Measurements from ENCODE around the gene MPPED2.
"Not testable (repeated sequence)": the region's sequence is repeated elsewhere in the genome, so short reads cannot be mapped to it uniquely, and the experiment has no call there.

Gene MPPED2

DNA sequence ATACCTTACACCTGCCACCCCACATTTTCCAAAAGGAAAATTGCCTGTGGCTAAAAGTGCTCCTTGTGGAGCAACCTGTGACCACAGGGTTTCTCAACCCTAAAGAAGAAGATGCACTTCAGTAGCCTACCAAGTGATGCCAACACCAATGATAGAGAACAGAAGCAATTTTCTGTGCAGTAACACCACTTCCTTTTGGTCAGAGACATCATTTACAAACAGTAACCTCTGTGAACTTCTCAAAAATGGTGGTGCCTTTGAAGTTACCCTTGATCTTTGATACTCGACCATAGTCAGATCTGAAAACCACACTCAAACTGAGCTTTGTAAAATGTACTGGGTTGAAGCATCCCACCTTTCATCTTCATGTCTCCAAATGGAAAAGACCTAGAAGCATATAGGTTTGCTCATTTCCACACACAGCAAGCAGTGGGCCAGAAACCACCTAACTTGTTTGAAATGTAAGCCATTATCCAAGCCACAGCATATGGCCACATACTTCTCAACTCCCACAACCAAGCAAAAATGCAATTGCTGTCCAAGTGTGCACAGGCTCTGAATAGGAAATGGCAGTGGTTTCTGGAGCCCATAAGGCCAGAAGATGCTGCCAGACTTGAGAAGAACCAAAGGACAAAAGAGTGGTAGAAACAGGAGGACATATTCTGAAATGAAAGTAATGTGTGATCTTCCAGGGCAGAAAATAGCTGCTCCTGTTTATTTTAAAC lies 24.3 kb downstream of the MPPED2 start:
- TF ChIP-seq ZFX (IDR thresholded peaks at IDR 0.05): no peak
- TF ChIP-seq, protein P1, sequence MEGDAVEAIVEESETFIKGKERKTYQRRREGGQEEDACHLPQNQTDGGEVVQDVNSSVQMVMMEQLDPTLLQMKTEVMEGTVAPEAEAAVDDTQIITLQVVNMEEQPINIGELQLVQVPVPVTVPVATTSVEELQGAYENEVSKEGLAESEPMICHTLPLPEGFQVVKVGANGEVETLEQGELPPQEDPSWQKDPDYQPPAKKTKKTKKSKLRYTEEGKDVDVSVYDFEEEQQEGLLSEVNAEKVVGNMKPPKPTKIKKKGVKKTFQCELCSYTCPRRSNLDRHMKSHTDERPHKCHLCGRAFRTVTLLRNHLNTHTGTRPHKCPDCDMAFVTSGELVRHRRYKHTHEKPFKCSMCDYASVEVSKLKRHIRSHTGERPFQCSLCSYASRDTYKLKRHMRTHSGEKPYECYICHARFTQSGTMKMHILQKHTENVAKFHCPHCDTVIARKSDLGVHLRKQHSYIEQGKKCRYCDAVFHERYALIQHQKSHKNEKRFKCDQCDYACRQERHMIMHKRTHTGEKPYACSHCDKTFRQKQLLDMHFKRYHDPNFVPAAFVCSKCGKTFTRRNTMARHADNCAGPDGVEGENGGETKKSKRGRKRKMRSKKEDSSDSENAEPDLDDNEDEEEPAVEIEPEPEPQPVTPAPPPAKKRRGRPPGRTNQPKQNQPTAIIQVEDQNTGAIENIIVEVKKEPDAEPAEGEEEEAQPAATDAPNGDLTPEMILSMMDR (conservative IDR thresholded peaks at IDR 0.05): no peak
- no peak overlapping the region for H3K27ac ChIP-seq

DNA sequence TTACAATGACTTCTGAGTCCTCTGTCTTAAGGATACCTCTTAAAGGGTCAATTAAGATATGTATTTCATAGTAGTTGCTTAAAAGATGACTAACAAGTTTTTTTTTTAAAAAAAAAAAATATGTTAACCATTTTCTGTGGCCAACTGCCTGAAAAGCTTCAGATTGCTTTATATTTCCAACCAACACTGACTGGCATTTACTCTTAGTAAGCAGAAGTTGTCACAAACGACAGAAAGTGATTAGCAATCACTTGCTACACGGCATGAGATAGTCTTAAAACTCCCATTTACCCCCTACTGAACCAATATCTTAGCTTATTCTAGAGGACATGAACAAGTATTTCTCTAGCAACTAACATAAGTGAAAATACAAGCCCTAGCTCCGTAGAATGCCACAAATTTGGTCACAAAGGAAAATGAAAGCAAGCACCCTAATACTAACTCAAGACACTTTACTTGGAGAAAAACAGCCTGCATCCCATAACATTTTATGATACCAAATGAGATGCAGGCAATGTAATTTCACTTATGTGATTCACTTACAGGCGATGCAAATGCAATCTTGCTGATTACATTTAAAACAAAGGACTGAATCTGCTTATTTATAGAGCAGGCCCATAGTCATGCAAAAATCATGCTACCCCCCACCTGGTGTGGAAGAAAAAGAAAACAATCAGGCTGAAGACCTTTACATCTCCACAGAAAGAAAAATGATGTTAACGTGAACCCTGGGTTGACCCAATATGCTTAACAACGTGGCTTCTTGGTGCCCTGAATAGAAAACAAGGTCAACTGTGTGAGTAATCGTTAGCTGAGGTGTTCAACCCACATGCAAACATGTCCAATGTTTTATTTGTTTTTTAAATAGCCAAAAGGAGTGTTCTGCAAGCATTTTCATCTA lies 25.7 kb downstream of the MPPED2 start:
- no peak overlapping the region for H3K27ac ChIP-seq
- no peak for TF ChIP-seq ZFX (IDR thresholded peaks at IDR 0.05)
- TF ChIP-seq, protein P1 (conservative IDR thresholded peaks at IDR 0.05): no peak

DNA sequence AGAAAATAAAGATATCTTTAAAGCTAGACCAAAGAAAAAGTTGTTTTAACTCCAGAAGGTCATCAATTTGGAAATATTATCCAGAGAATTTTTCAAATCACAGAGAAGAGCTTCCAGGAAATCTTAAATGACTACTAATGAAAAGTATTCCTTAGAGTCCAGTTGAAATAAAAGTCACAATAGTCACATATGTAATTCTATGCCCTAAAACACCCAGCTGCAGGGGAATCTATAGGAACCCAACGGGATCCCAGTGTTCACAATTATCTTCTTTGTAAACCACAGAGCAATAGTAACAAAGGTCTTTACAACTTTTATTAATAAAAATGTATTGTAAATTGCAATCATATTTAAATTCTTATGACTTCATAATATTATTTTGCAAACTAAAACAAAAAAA lies 27.1 kb downstream of the MPPED2 start:
- TF ChIP-seq, protein P1 (conservative IDR thresholded peaks at IDR 0.05): no peak
- no peak for TF ChIP-seq ZFX (IDR thresholded peaks at IDR 0.05)
- H3K27ac ChIP-seq: no peak overlapping the region

DNA sequence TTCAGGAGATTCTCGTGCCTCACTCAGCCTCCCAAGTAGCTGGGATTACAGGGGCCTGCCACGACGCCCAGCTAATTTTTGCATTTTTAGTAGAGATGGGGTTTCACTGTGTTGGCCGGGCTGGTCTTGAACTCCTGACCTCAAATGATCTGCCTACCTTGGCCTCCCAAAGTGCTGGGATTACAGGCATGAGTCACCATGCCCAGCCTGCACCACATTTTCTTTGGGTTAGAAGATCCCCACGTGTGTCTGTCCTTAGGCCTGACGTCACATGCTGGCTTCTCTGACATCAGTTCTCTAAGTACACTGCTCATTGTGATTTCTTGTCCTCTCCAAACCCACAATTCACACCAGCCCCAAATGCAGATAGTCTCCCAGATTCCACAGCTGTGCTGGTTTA lies 31.6 kb downstream of the MPPED2 start:
- not testable (repeated sequence) for H3K27ac ChIP-seq

DNA sequence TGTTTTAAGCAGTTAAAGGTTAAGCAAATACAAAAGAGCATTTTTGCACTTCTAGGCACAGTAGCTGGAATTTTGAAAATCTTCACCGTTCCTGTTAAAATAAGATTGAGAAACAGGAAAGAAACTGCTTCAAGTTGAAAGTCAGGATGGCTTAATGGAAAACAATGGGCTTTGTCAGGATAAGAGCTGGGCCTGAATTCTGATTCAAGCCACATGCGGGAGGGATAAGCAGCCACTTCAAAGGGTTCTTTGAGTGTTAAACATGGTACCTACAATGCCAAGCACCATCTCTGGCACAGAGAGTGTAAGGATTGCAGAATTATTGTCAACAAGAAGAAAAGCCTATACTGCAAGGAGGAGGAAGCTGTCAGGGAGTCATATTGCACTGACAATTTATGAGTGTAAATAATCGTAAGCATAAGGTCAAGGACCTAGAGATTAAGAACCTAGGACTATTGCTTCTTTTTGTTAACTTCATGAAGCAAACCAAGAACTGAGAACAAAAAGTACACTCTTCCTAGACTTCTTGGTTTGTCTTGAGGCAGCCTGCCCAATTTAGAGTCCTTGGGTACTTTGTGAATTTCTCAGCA lies 32.5 kb downstream of the MPPED2 start:
- TF ChIP-seq ZFX (IDR thresholded peaks at IDR 0.05): no peak
- TF ChIP-seq, protein P1 (conservative IDR thresholded peaks at IDR 0.05): no peak
- H3K27ac ChIP-seq: no peak overlapping the region

DNA sequence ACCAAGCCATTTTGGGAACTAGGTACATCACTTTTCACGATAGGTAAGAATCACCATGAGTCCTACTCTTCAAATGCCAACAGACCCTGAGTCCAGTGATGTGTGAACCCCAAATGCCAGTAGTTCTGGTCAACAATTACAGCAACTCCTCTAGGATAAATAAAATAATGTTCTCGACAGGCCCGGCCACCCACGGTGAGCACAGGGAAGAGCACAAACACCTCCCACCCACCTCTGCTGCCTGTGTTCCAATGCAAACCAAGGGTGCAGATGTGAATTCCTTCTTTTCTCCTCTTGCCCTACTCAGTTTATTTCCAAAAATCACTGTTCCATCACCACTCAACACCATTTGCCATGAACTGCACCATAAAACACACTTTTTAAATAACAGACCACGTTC lies 33.3 kb downstream of the MPPED2 start:
- no peak overlapping the region for H3K27ac ChIP-seq
- TF ChIP-seq, protein P1 (conservative IDR thresholded peaks at IDR 0.05): no peak
- TF ChIP-seq ZFX (IDR thresholded peaks at IDR 0.05): no peak

DNA sequence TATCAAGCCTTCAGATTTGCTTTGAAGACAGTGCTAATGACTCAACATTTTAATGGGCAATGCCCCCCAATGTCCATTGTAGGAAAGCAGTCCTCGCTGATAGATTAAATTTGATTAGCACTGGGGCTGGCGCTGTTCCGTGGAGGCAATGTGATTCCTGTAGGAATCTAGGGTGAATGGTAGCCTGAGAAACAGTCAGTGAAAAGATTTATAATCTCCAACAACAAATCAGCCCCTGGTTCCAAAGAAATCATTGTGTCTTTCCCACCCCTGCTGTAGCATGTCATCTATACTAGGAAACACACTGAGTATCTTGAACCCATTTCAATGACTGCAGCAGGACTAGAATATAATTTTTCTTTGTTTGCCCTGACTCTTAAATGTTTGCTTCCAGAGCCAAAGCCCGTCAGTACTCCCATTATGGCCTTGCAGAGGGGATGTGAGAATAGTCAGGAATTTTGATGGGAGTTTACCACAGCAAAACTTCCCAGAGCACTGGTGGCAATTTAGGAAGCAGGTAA lies 36.1 kb downstream of the MPPED2 start:
- no peak overlapping the region for H3K27ac ChIP-seq
- TF ChIP-seq, protein P1 (conservative IDR thresholded peaks at IDR 0.05): no peak
- TF ChIP-seq ZFX (IDR thresholded peaks at IDR 0.05): no peak
